GM18505 (cell line): Measurements from ENCODE around the gene CACHD1.
"Not testable (repeated sequence)": the region's sequence is repeated elsewhere in the genome, so short reads cannot be mapped to it uniquely, and the experiment has no call there.

ENCODE experiments used
- ATAC-seq: cut with Tn5 transposase; IDR thresholded peaks from one replicate; pipeline ENCODE4 v1.9.1; 2021; ENCODE audit not compliant: unreplicated experiment
- POLR2A ChIP-seq: IDR thresholded peaks from 4 replicates; pipeline ENCODE4 v1.6.1; 2011; ENCODE audit warnings: borderline replicate concordance; ENCODE audit not compliant: insufficient read depth, insufficient read length; ENCODE audit errors: extremely low read depth

CACHD1 gene

DNA sequence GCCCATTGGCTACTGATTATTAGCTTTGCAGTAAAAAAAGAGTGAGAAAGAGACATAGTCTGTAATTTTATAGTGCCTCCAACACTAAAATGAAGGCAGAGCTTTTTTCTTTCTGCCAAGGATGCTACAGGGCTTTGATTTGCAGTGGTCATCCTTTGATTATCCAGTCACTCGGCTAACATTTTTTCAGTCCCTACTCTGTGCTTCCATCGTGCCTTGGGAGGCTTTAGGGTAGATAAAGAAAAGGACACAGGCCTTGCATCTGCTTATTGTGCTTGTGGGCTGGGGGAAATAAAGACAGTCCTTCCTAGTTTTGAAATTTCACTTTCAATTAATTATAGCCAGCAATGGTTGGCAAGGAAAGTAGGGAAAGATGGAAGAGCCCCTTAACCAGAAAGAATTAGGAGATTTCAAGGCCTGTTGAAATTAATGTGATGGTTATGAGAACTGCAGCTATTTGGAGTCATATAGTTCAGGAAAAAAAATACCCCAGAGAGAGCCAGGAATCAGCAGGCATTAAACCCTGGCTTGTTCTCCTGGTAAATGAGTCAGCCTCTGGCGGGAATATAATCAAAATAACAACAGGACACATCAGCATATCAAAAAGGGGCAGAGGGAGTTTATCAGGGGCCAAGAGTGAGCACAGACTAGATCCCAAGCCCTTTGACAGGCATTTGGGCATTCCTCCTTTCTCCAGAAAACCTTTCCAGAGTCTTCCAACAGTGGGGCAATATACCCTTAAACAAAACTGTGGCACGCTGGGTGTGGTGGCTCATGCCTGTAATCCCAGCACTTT, 27.4 kb downstream of the CACHD1 start:
- ATAC-seq = no peak
- TF ChIP-seq POLR2A = no peak

DNA sequence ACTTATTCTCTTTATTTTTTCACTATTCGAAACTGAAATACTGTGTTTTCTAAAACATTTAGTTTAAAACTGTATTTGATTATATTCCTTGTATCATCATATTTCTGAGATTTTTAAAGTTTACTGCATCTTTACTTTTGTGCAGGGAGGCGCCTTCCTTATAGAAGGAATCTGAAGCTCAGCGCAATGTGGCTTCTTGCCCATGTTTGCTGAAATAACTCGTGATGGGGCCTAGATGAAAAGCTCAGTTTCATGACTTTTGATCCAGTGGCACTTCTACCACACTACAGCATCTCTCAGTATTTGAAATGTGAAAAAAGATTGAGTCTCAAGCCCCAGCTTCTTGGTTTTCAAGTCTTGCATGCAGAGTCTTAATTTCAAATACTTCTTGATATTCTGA, 28.4 kb downstream of the CACHD1 start:
- no peak for ATAC-seq
- no peak for TF ChIP-seq POLR2A

DNA sequence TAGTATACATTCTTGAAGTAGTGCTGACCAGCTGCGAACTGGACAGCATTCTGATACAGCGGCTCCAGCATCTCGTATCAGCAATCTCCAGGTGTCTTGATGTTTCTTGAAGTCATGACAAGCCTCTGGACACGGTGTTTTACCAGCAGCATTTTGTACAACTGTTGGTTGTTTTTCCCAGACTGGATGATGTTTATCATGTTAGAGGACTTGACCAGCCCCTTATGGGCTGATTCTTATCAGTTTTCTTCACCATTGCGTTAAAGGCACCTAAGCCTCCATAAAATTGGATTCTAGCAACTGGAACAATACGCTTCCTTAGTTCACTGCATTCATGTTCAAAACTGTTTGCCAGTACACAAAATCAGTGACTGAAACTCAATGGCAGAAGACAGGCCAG, 29.1 kb downstream of the CACHD1 start:
- ATAC-seq = no peak
- no peak for TF ChIP-seq POLR2A

DNA sequence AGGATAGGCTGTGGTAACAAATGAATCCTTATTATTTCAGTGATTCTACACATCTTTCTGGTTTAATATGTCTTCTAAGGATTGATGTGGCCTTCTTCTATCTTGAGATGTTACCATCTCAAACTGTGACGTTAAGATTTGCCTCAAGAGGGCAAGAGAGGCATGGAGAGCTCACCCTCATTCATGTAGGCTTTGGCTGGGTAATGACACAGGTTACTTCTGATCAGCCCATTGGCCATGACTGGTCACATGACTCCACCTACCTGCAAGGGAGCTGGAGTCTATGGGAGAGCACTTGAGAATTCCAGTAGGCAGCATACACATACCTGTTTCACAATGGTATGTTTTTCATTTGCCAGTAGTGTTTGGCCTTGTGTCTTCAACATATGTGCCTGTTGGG, 30.0 kb downstream of the CACHD1 start:
- no peak for TF ChIP-seq POLR2A

DNA sequence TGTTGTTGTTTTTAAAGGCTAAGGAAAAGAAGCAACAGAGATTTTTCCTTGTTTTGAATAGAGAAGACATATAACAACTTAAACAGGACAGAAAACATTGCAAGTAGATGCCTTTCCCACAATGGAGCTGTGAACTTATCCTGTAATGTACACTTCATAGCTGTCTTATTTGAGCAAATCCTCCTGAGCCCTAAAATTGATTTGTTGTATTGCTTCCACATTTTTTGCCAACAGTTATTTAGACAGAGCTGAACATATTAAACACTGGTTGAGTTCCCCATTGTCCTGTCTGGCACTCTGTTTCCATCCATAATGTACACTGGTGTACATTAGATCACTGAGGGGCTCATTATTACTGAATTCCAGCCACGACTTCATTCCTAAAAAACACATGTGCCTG, 32.2 kb downstream of the CACHD1 start:
- no peak for ATAC-seq
- no peak for TF ChIP-seq POLR2A

More for the DNA sequence above, 30.0 kb downstream of the CACHD1 start:
- ATAC-seq = no peak

DNA sequence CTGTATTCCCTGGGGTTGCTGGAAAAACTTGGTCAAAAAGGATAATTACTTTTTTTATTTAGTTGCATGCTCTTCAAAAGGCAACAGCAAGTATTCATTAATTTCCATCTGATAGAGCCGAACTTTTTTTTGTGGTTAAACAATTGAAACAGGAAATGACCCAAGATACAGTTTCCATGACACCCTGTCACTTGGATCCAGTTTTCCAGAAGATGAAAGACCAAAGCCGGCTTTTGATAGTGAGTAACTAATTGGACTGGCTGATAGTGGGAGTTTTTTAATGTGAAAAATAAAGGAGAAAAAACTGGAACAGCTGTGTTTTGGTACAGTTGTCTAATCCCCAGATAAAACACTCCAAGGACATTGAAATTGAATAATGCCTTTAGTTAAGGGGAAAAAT, 33.0 kb downstream of the CACHD1 start:
- no peak for TF ChIP-seq POLR2A
- no peak for ATAC-seq

DNA sequence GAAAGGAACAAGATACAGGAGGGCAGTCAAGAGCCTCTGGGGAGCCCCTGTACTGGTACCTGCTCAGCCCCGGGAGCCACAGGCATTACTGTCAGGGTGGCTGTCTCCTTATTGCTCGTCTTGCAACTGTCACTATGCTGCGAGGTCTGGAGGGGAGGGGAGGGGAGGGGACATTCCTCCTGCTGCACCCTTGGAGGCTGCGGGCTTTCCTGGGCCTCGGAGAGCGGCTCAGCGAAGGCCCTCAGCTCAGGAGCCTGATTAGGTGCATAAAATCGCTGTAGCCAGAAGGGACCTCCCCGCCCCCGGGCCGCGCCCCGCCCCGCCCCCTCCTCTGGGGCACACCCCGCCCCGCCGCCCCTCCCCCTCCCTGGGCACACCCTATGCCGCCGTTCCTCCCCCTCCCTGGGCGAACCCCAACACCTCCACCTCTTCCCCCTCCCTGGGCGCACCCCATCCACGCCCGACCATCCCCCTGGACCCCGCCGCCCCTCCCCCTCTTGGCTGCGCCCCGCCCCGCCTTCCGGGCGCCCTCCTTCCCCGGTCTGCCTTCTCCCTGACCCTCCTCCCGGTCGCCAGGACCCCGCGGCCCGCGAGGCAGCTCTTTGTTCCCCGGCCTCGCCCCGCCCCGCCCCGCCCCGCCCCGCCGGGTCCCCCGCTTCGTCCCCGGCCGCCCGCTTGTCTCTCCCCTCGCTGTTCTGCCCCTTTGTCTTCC, 35.5 kb downstream of the CACHD1 start:
- ATAC-seq = no peak
- no peak for TF ChIP-seq POLR2A

DNA sequence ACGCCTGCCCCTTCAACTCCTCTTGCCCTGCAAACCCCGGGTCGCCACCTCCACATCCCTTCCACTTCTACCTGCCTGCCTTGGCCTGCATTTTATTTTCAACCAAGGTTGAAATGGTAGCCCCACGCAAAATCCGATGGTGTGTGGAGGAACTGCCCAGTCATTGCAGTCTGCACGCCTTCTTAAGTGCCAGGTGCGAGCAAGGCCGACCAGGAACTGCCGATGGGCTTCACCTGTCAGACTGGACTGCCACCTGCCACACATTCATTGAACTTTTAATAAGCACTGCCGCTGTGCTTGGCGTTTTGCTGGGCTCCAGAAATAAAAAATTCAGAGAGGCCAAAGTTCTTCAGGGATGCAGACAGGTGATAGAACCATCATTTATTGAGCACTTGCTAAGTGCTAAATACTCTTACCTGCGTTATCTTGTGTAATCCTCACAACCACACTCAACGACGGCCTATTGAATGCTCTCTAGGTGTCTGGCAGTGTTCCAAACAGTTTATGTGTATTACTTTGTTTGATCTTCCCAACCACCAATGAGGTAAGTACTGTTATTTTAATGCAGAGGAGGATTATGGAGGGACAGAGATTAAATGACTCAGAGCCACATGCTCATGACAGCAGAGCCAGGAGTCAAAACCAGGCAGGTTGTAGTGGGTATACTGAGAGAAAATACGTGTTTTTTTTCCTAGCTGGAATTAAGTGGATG, 36.2 kb downstream of the CACHD1 start:
- TF ChIP-seq POLR2A = no peak
- no peak for ATAC-seq

DNA sequence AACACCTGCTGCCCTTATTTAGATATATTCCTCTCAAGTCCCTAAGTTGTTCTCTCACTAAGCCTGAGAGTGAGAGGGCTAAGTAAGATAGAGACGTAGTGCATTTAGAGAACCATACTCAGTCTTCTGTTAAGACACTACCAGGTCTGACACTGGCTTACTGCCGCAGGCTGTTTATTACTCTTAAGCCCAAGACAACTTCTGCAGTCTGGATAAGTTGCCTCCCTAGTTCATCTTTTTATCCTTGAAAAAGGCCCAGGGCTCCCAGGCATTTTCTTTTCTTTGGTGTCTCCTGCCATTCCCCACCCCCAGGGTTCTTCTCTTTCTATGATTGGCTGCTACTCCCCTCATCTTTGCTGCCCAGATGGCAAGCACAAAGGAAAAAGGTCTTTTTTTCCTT, 38.7 kb downstream of the CACHD1 start:
- ATAC-seq = no peak
- no peak for TF ChIP-seq POLR2A

DNA sequence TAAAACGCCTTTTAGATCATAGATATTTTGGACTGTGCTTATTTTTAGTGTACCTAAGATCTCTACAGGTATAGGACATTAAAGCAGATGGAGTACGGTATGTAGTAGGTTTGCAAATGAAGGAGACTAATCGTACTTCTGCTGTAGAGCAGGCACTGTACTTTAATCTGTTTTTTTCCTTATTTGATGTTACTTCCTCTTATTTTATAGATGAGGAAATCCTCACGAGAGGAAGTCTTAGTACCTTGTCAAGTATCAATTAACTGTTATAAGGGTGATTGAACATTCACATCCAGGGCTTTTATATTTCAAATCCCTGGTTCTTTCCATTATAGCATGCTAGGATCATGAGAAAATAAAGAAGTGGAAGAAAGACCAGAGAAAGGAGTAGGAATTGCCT, 41.1 kb downstream of the CACHD1 start:
- no peak for ATAC-seq
- no peak for TF ChIP-seq POLR2A

DNA sequence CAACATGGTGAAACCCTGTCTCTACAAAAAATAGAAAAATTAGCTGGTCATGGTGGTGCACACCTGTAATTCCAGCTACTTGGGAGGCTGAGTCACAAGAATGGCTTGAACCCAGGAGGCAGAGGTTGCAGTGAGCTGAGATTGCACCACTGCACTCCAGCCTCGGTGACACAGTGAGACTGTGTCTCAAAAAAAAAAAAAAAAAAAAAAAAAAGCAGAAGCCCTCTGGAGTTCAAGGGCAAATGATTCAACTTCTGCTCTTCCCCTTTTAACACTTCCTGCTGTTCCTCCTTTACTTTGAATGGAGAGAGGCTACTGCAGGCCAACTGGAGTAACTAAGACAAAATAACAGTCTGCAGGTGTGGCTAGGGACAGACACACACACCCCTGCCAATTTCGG, 42.3 kb downstream of the CACHD1 start:
- not testable (repeated sequence) for ATAC-seq

DNA sequence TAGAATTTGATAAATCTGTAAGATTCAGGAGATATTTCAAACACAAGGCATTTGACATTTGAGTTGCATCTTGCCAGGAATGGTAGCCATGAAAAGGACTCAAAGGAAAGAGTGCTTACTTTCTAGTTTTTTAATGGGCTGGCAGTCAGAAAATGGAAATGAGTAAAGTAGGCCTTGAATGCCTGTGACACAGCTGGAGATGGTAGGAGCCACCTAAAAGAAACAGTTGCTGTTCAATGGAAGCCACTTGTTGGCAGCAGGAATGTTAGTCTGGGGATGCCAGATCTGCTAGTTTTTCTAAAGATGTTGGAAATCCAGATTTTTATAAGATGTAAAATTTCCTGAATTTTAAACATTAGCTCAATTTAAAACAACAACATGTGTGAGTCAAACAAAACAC, 43.6 kb downstream of the CACHD1 start:
- TF ChIP-seq POLR2A = no peak
- ATAC-seq = no peak

DNA sequence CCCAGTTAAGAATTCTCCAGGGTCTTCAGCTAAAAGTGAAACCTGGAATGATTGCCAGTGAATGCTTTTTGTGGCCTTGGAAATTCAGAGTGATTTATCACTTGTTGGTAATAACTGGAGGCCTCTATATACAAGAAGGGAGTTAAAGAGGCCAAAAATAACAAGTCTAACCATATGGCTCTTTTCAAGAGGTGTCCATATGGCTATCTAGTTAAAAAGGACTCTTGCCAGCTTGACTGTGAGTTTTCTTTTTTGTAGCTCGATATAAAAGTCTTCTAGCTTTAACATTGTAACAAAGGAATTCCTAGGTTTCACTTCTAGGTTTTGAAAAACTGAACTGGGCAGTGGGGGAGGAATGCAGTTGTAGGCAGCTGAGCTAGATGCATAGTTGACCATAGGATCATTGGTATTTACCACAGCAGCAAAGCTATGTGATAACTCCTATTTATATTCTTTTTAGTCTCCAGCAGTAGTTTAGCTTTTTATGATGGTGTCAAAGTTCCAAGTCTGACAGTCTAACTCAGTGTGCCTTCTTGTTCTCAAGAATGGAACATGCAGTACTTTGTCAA, 44.4 kb downstream of the CACHD1 start:
- no peak for TF ChIP-seq POLR2A
- ATAC-seq = no peak
